PFSK-1 (cell line): ENCODE measurements around the gene MRPL58.

Experiments
- FOXP2 ChIP-seq: optimal IDR thresholded peaks from 2 replicates; pipeline ENCODE3; 2011; ENCODE audit warnings: borderline replicate concordance, control low read depth, inconsistent platforms; ENCODE audit not compliant: insufficient read depth; ENCODE audit errors: extremely low read length, extremely low read depth
- POLR2AphosphoS5 ChIP-seq: IDR thresholded peaks from 2 replicates; pipeline ENCODE4 v1.6.1; 2012; ENCODE audit warnings: low read depth, mild to moderate bottlenecking, control low read depth, low read length, moderate library complexity
- REST ChIP-seq, 2 experiments: IDR thresholded peaks; 2 replicates each; pipeline versions ENCODE4 v1.6.1 to v1.8.0; 2011 to 2012; ENCODE audit warnings: low read depth in 2 of 2, low read length in 2 of 2, control low read depth in 1 of 2, inconsistent platforms in 1 of 2, mild to moderate bottlenecking in 1 of 2, moderate library complexity in 1 of 2; ENCODE audit not compliant: insufficient read depth in 1 of 2
- SIN3A ChIP-seq: IDR thresholded peaks from 2 replicates; pipeline ENCODE4 v1.6.1; 2012; ENCODE audit warnings: mild to moderate bottlenecking, low read length, moderate library complexity, borderline replicate concordance; ENCODE audit not compliant: insufficient read depth
- TAF1 ChIP-seq: IDR thresholded peaks from 2 replicates; pipeline ENCODE4 v1.6.1; 2012; ENCODE audit warnings: low read length, control low read depth, borderline replicate concordance; ENCODE audit not compliant: insufficient read depth

MRPL58 gene

GRCh38 chr17:75031972-75032719, 19.7 kb downstream of the MRPL58 start:
- TF ChIP-seq SIN3A (peak; percentile 26; the same call in 1 of the 2 replicates), POLR2AphosphoS5 (no peak)

- no peak for TF ChIP-seq FOXP2
- TF ChIP-seq SIN3A: no peak
- no peak for TF ChIP-seq TAF1
- no peak for TF ChIP-seq REST (IDR thresholded peaks at IDR 0.05; ENCODE audit: insufficient read depth in 1 of 2, low read depth in 2 of 2, low read length in 2 of 2)
- TF ChIP-seq POLR2AphosphoS5: no peak
Measured at GRCh38 chr17:75032720-75033280, 20.3 kb downstream of the MRPL58 start.

GRCh38 chr17:75033346-75034235, 21.1 kb downstream of the MRPL58 start:
- 0 out of 2 replicates have a peak, but pooled peaks have one; percentile 1 for TF ChIP-seq TAF1
- no peak for TF ChIP-seq REST (IDR thresholded peaks at IDR 0.05; ENCODE audit: insufficient read depth in 1 of 2, low read depth in 2 of 2, low read length in 2 of 2)
- TF ChIP-seq SIN3A: peak; percentile 67; the same call in 1 of the 2 replicates
- no peak for TF ChIP-seq FOXP2

GRCh38 chr17:75034236-75034908, 21.9 kb downstream of the MRPL58 start:
- TF ChIP-seq TAF1: peak; percentile 3; the same call in 1 of the 2 replicates
- TF ChIP-seq SIN3A: peak; percentile 88; the same call in 1 of the 2 replicates
- no peak for TF ChIP-seq FOXP2
- TF ChIP-seq REST (IDR thresholded peaks at IDR 0.05; ENCODE audit: insufficient read depth in 1 of 2, low read depth in 2 of 2, low read length in 2 of 2): peak in 1 of 2 experiments; percentile 41; a peak in 1 of 4 replicates
- TF ChIP-seq POLR2AphosphoS5: no peak; the same call in 1 of the 2 replicates

GRCh38 chr17:75036643-75037268, 24.3 kb downstream of the MRPL58 start:
- TF ChIP-seq FOXP2 (no peak), SIN3A (0 out of 2 replicates have a peak, but pooled peaks have one; percentile 31), POLR2AphosphoS5 (0 out of 2 replicates have a peak, but pooled peaks have one; percentile 33)
